Mesothelial cell of epicardium (in vitro differentiated cells): ENCODE data around the gene CD274. TPM values are rescaled to one million over a fixed set of nuclear protein-coding genes. Genes with fewer than 3 reads are reported as not detected.

Source experiments
- DNase-seq, 2 experiments: peaks; one replicate each; pipeline ENCODE4 v3.0.0; 2021; ENCODE audit warnings: low spot score in 2 of 2; ENCODE audit not compliant: unreplicated experiment in 2 of 2
- H3K27ac Mint-ChIP-seq: 2 replicates; pipeline ENCODE4 v1.8.0; 2021; ENCODE audit warnings: mixed read lengths
- H3K27me3 Mint-ChIP-seq: 2 replicates; pipeline ENCODE4 v1.8.0; 2021; ENCODE audit warnings: low read depth, mixed read lengths
- H3K36me3 Mint-ChIP-seq: 2 replicates; pipeline ENCODE4 v1.8.0; 2021; ENCODE audit warnings: mixed read lengths
- H3K4me1 Mint-ChIP-seq: 2 replicates; pipeline ENCODE4 v1.8.0; 2021; ENCODE audit warnings: mixed read lengths
- H3K4me3 Mint-ChIP-seq: 2 replicates; pipeline ENCODE4 v1.8.0; 2021; ENCODE audit warnings: mild to moderate bottlenecking, moderate library complexity, mixed read lengths
- H3K9me3 Mint-ChIP-seq: 2 replicates; pipeline ENCODE4 v1.8.0; 2021; ENCODE audit warnings: mixed read lengths
- CTCF ChIP-seq: fragments of 200-600 bp; sonication (generic); IDR thresholded peaks from one replicate; pipeline ENCODE4 v1.5.0; 2021; ENCODE audit warnings: antibody characterized with exemption; ENCODE audit not compliant: unreplicated experiment
- total RNA-seq: library from RNA; stranded (reverse); gene quantifications from 3 replicates; pipeline ENCODE4 v1.2.1, GENCODE V29; 2021

Gene CD274
- total RNA-seq, 1 donor from 2014 or later = 0.29 TPM

- no peaks in the 10 kb centered on the region for H3K9me3 Mint-ChIP-seq
- TF ChIP-seq CTCF = no peak
- H3K36me3 Mint-ChIP-seq = no peaks in the 10 kb centered on the region
- no peaks in the 10 kb centered on the region for H3K4me1 Mint-ChIP-seq
- no peaks in the 10 kb centered on the region for H3K27me3 Mint-ChIP-seq
- no peak overlapping the region for H3K27ac Mint-ChIP-seq
- DNase-seq = no peak
- no peak overlapping the region for H3K4me3 Mint-ChIP-seq
Measured at GRCh38 chr9:5483306-5483705, 33.0 kb downstream of the CD274 start.

- H3K9me3 Mint-ChIP-seq = no peaks in the 10 kb centered on the region
- no peaks in the 10 kb centered on the region for H3K36me3 Mint-ChIP-seq
- H3K27me3 Mint-ChIP-seq = no peaks in the 10 kb centered on the region
- H3K4me1 Mint-ChIP-seq = no peaks in the 10 kb centered on the region
- no peak for DNase-seq
- TF ChIP-seq CTCF = no peak
- H3K4me3 Mint-ChIP-seq = no peak overlapping the region
- H3K27ac Mint-ChIP-seq = no peak overlapping the region
Measured at GRCh38 chr9:5485378-5486085, 35.2 kb downstream of the CD274 start.

- no peaks in the 10 kb centered on the region for H3K4me1 Mint-ChIP-seq
- no peaks in the 10 kb centered on the region for H3K27me3 Mint-ChIP-seq
- no peak overlapping the region for H3K4me3 Mint-ChIP-seq
- no peaks in the 10 kb centered on the region for H3K36me3 Mint-ChIP-seq
- H3K9me3 Mint-ChIP-seq = no peaks in the 10 kb centered on the region
- H3K27ac Mint-ChIP-seq = no peak overlapping the region
- TF ChIP-seq CTCF = no peak
- DNase-seq = no peak
Measured at GRCh38 chr9:5486988-5487387, 36.6 kb downstream of the CD274 start.

GRCh38 chr9:5488221-5489008 lies 38.1 kb downstream of the CD274 start:
- no peaks in the 10 kb centered on the region for H3K27me3 Mint-ChIP-seq
- no peaks in the 10 kb centered on the region for H3K9me3 Mint-ChIP-seq
- H3K4me1 Mint-ChIP-seq = no peaks in the 10 kb centered on the region
- no peak for DNase-seq
- H3K36me3 Mint-ChIP-seq = no peaks in the 10 kb centered on the region
- TF ChIP-seq CTCF = no peak
- H3K27ac Mint-ChIP-seq = no peak overlapping the region
- no peak overlapping the region for H3K4me3 Mint-ChIP-seq

GRCh38 chr9:5489630-5490490 lies 39.5 kb downstream of the CD274 start:
- Mint-ChIP-seq H3K27ac (no peak overlapping the region), H3K27me3 (no peaks in the 10 kb centered on the region), H3K4me1 (no peaks in the 10 kb centered on the region), H3K4me3 (no peak overlapping the region), H3K36me3 (no peaks in the 10 kb centered on the region), H3K9me3 (peaks cover 4% of the 10 kb centered on the region)
- DNase-seq = no peak
- TF ChIP-seq CTCF = no peak
